ENCODE data around the gene SLC25A38. TPM values are rescaled to one million over a fixed set of nuclear protein-coding genes. Genes with fewer than 3 reads are reported as not detected.

Gene SLC25A38
- total RNA-seq, 1 donor from 2014 or later, result 19.3 TPM

- no peaks in the 10 kb centered on the region for H3K27me3 ChIP-seq
- peaks cover 8% of the 10 kb centered on the region for H3F3A ChIP-seq (ENCODE audit: low read depth)
- peaks cover 68% of the 10 kb centered on the region for H3K79me2 ChIP-seq (ENCODE audit: low read depth)
- no peak overlapping the region for H3K27ac ChIP-seq
- Mint-ChIP-seq H3K4me1 (peaks cover 14% of the 10 kb centered on the region), H3K36me3 (peaks cover 8% of the 10 kb centered on the region), H3K4me3 (no peak overlapping the region), H3K27me3 (ENCODE audit: insufficient read depth, low read depth) (peaks cover 2% of the 10 kb centered on the region), H3K27ac (no peak overlapping the region), H3K9me3 (no peaks in the 10 kb centered on the region)
- no peak for DNase-seq (ENCODE audit: low spot score)
- no peak overlapping the region for H3K9ac ChIP-seq
- no peak overlapping the region for H3K4me2 ChIP-seq
- H3K4me1 ChIP-seq, result no peaks in the 10 kb centered on the region
- H2AFZ ChIP-seq (replicated peaks), result no peak overlapping the region
- H3K4me3 ChIP-seq, result no peak overlapping the region
- H3K9me3 ChIP-seq (ENCODE audit: low read depth), result no peaks in the 10 kb centered on the region
- TF ChIP-seq EZH2 (IDR thresholded peaks at IDR 0.05) (no peak), CTCF (IDR thresholded peaks at IDR 0.05) (no peak), EZH2phosphoT487 (IDR thresholded peaks at IDR 0.05) (no peak)
- H4K20me1 ChIP-seq (ENCODE audit: low read depth), result peaks cover 49% of the 10 kb centered on the region
- H3K36me3 ChIP-seq, result no peaks in the 10 kb centered on the region
Observed at GRCh38 chr3:39386318-39386717, 3.1 kb downstream of the SLC25A38 start.

- H3K4me2 ChIP-seq, result no peak overlapping the region
- H3K79me2 ChIP-seq (ENCODE audit: low read depth), result peaks cover 68% of the 10 kb centered on the region
- H2AFZ ChIP-seq (replicated peaks), result no peak overlapping the region
- no peak for DNase-seq (ENCODE audit: low spot score)
- Mint-ChIP-seq H3K27ac (no peak overlapping the region), H3K36me3 (peaks cover 10% of the 10 kb centered on the region), H3K9me3 (no peaks in the 10 kb centered on the region), H3K4me1 (peaks cover 11% of the 10 kb centered on the region), H3K27me3 (ENCODE audit: insufficient read depth, low read depth) (peaks cover 2% of the 10 kb centered on the region), H3K4me3 (no peak overlapping the region)
- H3K9ac ChIP-seq, result no peak overlapping the region
- H4K20me1 ChIP-seq (ENCODE audit: low read depth), result peaks cover 49% of the 10 kb centered on the region
- TF ChIP-seq EZH2phosphoT487 (IDR thresholded peaks at IDR 0.05), result no peak
- no peak for TF ChIP-seq CTCF (IDR thresholded peaks at IDR 0.05)
- TF ChIP-seq EZH2 (IDR thresholded peaks at IDR 0.05), result no peak
- H3K36me3 ChIP-seq, result no peaks in the 10 kb centered on the region
- H3F3A ChIP-seq (ENCODE audit: low read depth), result peaks cover 8% of the 10 kb centered on the region
- no peaks in the 10 kb centered on the region for H3K27me3 ChIP-seq
- H3K27ac ChIP-seq, result no peak overlapping the region
- H3K9me3 ChIP-seq (ENCODE audit: low read depth), result no peaks in the 10 kb centered on the region
- H3K4me1 ChIP-seq, result no peaks in the 10 kb centered on the region
- H3K4me3 ChIP-seq, result no peak overlapping the region
Observed at GRCh38 chr3:39387411-39387975, 4.3 kb downstream of the SLC25A38 start.

- H3K27ac Mint-ChIP-seq, result no peak overlapping the region
- H4K20me1 ChIP-seq (ENCODE audit: low read depth), result peaks cover 49% of the 10 kb centered on the region
- H3F3A ChIP-seq (ENCODE audit: low read depth), result peaks cover 8% of the 10 kb centered on the region
- no peak for TF ChIP-seq EZH2 (IDR thresholded peaks at IDR 0.05)
- TF ChIP-seq EZH2phosphoT487 (IDR thresholded peaks at IDR 0.05), result no peak
- no peak for TF ChIP-seq CTCF (IDR thresholded peaks at IDR 0.05)
- H3K9ac ChIP-seq, result no peak overlapping the region
- no peak overlapping the region for H3K4me3 Mint-ChIP-seq
- H3K4me1 ChIP-seq, result no peaks in the 10 kb centered on the region
- no peak overlapping the region for H2AFZ ChIP-seq (replicated peaks)
- no peaks in the 10 kb centered on the region for H3K9me3 Mint-ChIP-seq
- peaks cover 10% of the 10 kb centered on the region for H3K36me3 Mint-ChIP-seq
- H3K79me2 ChIP-seq (ENCODE audit: low read depth), result peaks cover 68% of the 10 kb centered on the region
- DNase-seq (ENCODE audit: low spot score), result no peak
- peaks cover 2% of the 10 kb centered on the region for H3K27me3 Mint-ChIP-seq (ENCODE audit: insufficient read depth, low read depth)
- H3K27me3 ChIP-seq, result no peaks in the 10 kb centered on the region
- no peak overlapping the region for H3K4me3 ChIP-seq
- H3K27ac ChIP-seq, result no peak overlapping the region
- peaks cover 7% of the 10 kb centered on the region for H3K4me1 Mint-ChIP-seq
- no peaks in the 10 kb centered on the region for H3K9me3 ChIP-seq (ENCODE audit: low read depth)
- H3K36me3 ChIP-seq, result no peaks in the 10 kb centered on the region
- H3K4me2 ChIP-seq, result no peak overlapping the region
Observed at GRCh38 chr3:39388153-39388552, 5.0 kb downstream of the SLC25A38 start.

Measured in neural progenitor cell (in vitro differentiated cells).